SK-N-MC (cell line): ENCODE results near the gene KCNH1.

Source experiments
- EZH2 ChIP-seq: fragments of 200-600 bp; sonication (generic); IDR thresholded peaks from one replicate; pipeline ENCODE4 v1.6.1; 2017; ENCODE audit warnings: antibody characterized with exemption
- FOXP2 ChIP-seq: optimal IDR thresholded peaks from 2 replicates; pipeline ENCODE3; 2011; ENCODE audit warnings: mild to moderate bottlenecking, moderate library complexity; ENCODE audit not compliant: insufficient read depth; ENCODE audit errors: extremely low read length, control extremely low read depth
- POLR2AphosphoS5 ChIP-seq: IDR thresholded peaks from 2 replicates; pipeline ENCODE4 v1.6.1; 2012; ENCODE audit warnings: mild to moderate bottlenecking, low read depth, low read length, borderline replicate concordance

- TF ChIP-seq POLR2AphosphoS5 (no peak), EZH2 (no peak), FOXP2 (no peak)
Measured at GRCh38 chr1:210876275-210876674, 257.7 kb downstream of the KCNH1 start.
